Dermis blood vessel endothelial cell (primary cell): ENCODE measurements around the gene AGAP3. TPM values are rescaled to one million over a fixed set of nuclear protein-coding genes. Genes with fewer than 3 reads are reported as not detected.

Experiments used
- DNase-seq: peaks from one replicate; pipeline ENCODE4 v3.0.0; 2010
- total RNA-seq: library from RNA; depleted of rRNA; stranded (reverse); fragments of >200 nt; gene quantifications from 2 replicates; pipeline ENCODE4 v1.2.3, GENCODE V29; 2014

AGAP3 gene
- total RNA-seq, 1 donor from 2014 or later = 142 TPM

- DNase-seq = peak; percentile 100
Observed at GRCh38 chr7:151057989-151058780, 28.1 kb upstream of the AGAP3 start.

GRCh38 chr7:151058781-151059366, 27.4 kb upstream of the AGAP3 start:
- DNase-seq = peak; percentile 37

GRCh38 chr7:151059367-151060112, 26.7 kb upstream of the AGAP3 start, which contains the start of gene SLC4A2:
TSS of gene SLC4A2 (plus strand) at chr7:151059589. CDS start at chr7:151061988, 2,399 bp downstream.
- DNase-seq = peak; percentile 84

GRCh38 chr7:151060113-151060415, 26.2 kb upstream of the AGAP3 start:
- no peak for DNase-seq

- peak; percentile 35 for DNase-seq
Observed at GRCh38 chr7:151060416-151061212, 25.7 kb upstream of the AGAP3 start.

GRCh38 chr7:151061213-151062110, 24.8 kb upstream of the AGAP3 start:
- DNase-seq = no peak

GRCh38 chr7:151062111-151062398, 24.2 kb upstream of the AGAP3 start:
- DNase-seq = no peak

GRCh38 chr7:151062399-151063211, 23.7 kb upstream of the AGAP3 start:
- DNase-seq = no peak

- no peak for DNase-seq
Observed at GRCh38 chr7:151063212-151063561, 23.1 kb upstream of the AGAP3 start.

GRCh38 chr7:151064454-151064853, 21.8 kb upstream of the AGAP3 start:
- no peak for DNase-seq

- DNase-seq = no peak
Observed at GRCh38 chr7:151064993-151065392, 21.3 kb upstream of the AGAP3 start.

- DNase-seq = no peak
Observed at GRCh38 chr7:151065516-151065915, 20.8 kb upstream of the AGAP3 start.

GRCh38 chr7:151066273-151066974, 19.9 kb upstream of the AGAP3 start:
- no peak for DNase-seq

GRCh38 chr7:151068069-151068773, 18.1 kb upstream of the AGAP3 start:
- DNase-seq = no peak

GRCh38 chr7:151069841-151070573, 16.3 kb upstream of the AGAP3 start:
- no peak for DNase-seq

- DNase-seq = no peak
Observed at GRCh38 chr7:151070574-151070960, 15.7 kb upstream of the AGAP3 start.

- no peak for DNase-seq
Observed at GRCh38 chr7:151071032-151071866, 15.0 kb upstream of the AGAP3 start.

- DNase-seq = no peak
Observed at GRCh38 chr7:151073990-151074389, 12.3 kb upstream of the AGAP3 start.
